GM21723 (cell line): Measurements from ENCODE around the gene FCHSD1.
"Not testable (repeated sequence)": the region's sequence is repeated elsewhere in the genome, so short reads cannot be mapped to it uniquely, and the experiment has no call there.

Experiments used
- ATAC-seq: cut with Tn5 transposase; IDR thresholded peaks from one replicate; pipeline ENCODE4 v1.9.1; 2021; ENCODE audit warnings: mild to moderate bottlenecking, moderate library complexity; ENCODE audit not compliant: unreplicated experiment

The FCHSD1 gene

DNA sequence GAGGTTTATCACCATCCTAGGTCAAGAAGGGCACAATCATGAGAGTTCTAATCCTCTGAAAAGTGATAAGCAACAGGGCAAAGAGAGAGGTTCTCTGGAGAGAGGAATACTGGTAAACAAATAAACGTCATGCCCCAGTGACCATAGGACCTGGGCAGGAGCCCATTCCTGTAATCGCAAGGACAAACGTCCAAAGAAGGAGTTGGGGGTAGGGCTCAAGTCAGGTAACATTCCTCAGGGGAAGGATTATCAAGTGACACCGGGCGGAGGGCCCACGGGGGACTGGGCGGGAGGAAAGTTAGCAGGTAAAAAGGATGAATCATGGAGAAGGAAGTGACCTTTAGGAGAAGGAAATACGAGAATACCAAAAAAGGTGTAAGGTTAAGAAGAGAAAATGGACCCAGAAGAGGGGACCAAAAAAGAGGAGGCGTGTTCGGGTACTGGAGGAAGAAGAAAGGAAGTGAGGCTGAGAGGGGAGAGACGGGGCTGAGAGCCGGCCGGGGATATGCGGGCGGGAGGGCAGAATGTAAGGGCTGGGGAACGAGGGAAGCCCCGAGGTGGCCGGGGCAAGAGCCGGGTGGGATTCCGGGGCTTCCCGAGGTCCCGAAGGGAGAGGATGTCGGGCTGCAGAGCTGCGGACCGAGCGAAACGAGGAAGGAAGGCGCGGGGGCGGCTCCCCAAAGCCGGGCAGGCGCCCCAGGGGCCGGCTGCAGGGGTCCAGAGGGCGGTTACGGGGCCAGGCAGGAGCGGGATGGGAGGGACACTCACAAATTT, 33.0 kb downstream of the FCHSD1 start:
- ATAC-seq: peak; percentile 39

DNA sequence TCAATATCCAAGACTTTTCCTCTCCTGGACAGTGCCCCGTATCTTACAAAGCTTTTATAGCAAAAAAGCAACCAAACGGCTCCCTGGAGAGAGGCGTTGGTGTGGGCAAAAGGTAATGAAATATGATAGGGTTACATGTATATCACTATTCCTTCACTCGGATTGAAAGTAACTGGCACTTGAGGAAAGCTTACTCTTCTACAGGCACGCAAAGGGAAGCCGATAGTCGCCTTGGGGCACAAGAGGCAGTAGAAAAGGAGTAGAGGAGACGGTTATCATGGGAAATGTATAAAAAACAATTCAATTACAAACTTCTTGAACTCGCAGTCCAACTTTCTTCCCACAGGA, 33.6 kb downstream of the FCHSD1 start:
- ATAC-seq: no peak

DNA sequence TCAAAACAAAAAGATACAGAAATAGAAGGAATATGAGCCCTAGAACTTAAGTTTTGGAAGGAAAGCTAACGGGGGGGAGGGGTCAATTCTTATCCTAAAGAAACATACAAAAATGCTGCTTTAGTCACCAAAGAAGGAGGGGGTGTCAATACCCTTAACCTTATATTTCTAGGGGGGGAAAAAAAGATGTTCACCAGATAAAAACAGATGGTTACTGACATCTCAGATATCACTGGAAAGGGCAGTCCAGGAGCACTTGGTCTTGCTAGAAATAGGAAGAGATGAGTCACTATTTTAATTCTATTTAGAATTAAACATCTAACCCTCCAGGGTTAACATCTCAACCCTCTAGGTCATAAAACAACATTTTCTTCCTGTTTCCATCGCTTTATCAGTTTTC, 34.1 kb downstream of the FCHSD1 start:
- no peak for ATAC-seq

DNA sequence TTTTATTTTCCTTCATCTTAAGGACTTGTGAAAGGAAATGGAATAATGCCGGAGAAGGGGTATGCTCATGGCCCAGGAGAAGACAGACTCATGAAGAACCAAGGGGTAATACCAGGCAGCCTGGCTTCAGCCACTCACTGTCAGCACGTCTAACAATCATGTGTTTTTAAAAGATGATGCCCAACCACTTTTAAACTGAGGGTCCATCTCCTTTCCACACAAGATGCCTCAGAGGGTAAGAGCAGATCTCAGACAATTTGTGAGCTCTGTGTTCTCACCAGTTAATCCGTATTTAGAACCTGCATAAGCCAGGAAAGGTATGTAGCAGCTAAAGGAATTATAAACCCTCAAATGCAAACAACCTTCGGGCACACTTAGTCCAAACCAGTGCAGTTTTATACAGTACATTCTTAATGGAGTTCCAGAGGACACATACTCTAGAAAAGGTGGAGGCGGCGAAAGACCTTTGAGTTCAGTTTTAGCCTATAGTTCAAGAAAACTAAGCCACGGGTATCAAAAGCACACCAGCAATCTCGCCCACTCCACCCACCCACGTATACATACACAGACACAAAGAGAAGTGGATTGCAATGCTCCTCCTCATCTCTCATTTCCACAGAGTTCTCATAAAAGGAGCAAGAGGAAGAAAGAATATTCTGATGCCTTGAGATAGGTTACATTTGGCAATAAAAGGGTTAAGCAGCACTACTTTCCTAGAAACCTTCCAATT, 35.1 kb downstream of the FCHSD1 start:
- ATAC-seq: no peak

DNA sequence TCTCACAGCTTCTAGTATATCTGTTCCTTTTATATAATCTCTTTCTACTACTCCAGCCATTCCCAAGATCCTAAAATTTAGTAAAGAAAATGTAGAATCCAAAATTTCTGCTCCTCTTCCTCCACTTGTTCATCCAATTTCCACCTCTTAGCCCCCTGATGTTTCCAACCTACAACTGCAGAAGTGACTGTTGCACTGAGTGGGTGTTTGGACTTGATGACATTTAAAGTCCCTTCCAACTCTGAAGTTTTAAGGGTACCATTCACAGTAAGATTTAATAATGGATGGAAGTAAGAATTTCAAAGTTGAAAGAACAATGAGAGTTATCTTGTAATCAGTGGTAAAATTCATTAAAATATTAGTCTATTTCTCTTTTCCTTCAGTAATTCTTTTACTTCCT, 37.9 kb downstream of the FCHSD1 start:
- no peak for ATAC-seq

DNA sequence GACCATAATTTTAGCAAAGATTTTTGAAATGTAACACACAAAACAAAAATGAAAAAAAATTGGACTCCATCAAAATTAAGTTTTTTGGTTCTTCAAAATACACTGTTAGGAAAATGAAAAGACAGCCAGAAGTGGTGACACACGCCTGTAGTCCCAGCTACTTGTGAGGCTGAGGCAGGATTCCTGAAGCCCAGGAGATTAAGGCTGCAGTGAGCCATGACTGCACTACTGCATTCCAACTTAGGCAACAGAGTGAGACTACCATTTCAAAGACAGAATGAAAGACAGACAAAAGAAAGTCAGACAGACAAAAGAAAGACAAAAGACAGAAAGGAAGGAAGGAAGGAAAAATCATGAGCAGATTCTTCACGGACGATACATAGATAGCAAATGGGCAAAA, 39.9 kb downstream of the FCHSD1 start:
- no peak for ATAC-seq

DNA sequence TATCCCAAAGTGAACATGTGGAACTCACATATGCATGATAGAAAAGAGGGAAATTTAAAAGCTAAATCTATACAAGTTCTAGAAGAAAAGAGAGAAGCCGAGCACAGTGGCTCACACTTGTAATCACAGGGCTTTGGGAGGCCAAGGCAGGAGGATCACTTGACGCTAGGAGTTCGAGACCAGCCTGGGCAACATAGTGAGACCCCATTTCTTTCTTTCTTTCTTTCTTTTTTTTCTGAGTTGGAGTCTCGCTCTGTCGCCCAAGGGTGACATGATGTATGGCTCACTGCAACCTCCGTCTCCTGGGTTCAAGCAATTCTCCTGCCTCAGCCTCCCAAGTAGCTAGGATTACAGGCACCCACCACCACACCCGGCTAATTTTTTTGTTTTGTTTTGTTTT, 41.3 kb downstream of the FCHSD1 start:
- not testable (repeated sequence) for ATAC-seq

DNA sequence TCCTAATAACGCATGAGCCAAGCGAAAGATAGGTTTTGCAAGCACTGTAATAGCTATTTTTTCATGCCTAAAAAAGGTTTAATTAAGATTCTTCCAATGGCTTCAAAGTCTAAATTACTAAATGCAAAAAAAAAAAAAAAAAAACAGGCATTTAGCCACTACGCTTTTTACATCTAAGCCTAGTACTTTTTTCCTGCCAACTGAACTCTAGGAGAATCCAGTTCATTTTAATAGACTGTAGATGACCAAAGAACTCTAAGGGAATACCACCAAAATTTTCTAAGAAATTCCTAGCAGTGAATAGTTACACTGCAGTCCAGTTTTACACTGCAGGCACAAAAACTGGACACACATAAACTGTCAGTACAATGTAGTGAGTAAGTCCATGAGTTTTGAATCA, 42.2 kb downstream of the FCHSD1 start:
- no peak for ATAC-seq

DNA sequence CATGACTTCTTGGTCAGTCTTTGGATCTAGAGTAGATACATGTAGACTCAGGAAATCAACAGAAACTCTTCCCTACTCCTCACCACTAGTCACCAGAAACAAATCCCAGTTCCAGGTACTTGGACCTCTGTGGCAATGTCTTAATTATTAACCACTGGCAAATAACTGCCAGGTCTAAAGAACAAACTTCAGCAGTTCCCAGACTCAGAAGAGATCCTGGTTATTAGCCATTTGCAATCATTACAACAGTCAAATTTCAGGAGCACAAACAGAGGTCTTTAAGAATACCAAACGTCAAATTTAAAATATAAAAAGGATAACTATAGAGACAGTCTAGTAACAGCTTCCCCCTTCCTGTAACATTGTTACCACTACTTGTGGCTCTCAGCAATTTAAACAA, 42.7 kb downstream of the FCHSD1 start:
- no peak for ATAC-seq

DNA sequence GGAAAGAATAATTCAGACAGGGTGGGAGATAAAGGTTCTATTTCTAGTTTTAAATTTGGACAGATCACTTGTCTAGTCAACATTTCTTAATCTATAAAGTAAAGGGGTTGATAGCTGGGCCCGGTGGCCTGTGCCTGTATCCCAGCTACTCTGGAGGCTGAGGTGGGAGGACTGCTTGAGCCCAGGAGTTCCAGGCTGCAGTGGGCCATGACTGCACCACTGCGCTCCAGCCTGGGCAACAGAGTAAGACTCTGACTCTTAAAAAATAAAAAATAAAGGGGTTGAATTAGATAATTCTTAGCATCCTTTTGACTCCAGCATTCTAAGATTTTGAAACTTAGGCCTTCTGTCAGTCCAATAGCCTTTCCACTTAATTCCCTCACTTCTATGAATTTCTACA, 43.2 kb downstream of the FCHSD1 start:
- ATAC-seq: no peak

DNA sequence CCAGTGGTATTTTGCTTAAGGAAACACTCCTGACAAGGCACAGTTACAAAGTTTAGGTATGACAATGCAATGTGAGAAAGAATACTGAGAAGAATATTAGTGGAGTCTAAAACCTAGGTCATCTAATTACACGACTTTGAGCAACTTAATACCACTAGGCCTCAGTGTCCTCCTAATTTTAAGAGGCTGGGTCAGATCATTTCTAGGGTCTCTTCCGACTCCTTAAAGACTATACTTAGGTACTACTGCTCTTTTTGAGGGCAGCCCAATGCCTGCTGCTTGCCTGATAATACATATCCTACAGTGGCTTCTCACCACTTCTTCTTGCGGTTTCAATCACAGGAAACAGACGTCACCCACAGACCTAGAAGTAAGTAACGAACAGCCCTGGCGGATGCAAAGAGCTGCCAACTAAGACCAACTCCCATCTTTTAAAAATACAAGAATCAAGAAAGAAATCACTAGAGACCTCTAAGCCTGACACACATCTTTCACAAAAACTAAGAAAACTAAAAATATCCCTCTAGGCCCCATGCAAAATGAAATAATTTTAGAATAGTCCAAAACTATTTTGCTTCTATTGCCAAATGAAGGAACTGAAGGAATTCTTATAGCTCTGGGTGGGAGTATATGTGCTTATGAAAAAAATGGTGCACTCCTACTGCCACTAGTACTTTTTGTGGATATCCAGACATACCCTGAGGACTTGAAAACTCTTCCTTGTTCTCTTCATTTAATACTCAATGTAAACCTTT, 45.5 kb downstream of the FCHSD1 start:
- peak; percentile 95 for ATAC-seq

DNA sequence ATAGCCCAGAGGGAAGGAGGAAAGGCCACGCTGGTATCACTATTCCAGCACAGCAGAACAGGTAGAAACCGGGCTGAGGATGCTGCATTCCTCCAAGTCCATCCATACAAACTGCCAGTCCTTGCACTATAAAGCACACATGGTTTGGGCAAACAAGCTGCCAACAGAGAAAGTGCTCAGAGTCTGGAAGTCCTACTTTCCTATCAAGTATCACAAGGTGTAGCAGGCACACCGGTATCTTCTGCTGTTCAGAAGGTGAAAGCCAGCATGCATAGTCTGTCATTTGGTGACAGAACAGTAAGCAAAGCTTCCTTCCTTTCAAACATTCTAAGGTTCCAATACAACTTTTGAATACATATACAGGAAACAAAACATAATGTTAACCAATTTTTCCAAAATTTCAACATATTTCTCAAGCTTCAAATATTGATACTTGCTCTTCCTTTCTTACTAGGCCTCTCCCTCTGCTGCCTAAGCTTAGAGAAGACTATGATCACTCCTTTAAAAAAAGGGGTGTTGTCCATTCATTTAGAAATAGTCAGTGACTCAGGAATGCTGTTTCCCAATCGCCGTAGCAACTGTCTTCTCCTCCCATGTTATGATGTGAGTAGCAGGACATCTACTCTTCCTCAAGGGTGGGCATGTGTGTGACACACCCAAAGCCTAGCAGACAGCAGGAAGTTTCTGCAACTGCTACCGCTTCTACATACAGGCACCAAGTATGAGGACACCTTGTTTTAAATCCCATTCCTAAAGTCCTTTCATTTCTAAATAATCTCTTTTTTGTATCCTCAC, 47.1 kb downstream of the FCHSD1 start:
- ATAC-seq: no peak

DNA sequence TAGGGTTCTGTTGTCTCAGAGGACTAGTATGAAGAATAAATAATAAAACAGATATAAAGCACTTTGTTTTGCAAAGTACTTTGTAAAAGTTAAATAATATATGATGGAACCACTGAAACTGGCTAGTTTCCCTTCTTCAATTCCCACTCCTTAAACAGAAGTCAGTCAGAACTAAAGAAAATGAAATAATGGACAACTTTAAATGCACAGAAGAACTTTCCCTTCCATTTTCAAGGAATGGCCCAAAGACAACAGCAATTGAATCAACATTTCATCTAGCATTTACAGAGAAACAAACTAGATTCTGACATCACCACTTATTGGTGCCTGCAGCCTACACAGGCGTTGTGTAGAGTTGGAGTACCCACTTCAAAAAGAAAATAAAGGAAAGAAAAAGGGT, 48.6 kb downstream of the FCHSD1 start:
- no peak for ATAC-seq

DNA sequence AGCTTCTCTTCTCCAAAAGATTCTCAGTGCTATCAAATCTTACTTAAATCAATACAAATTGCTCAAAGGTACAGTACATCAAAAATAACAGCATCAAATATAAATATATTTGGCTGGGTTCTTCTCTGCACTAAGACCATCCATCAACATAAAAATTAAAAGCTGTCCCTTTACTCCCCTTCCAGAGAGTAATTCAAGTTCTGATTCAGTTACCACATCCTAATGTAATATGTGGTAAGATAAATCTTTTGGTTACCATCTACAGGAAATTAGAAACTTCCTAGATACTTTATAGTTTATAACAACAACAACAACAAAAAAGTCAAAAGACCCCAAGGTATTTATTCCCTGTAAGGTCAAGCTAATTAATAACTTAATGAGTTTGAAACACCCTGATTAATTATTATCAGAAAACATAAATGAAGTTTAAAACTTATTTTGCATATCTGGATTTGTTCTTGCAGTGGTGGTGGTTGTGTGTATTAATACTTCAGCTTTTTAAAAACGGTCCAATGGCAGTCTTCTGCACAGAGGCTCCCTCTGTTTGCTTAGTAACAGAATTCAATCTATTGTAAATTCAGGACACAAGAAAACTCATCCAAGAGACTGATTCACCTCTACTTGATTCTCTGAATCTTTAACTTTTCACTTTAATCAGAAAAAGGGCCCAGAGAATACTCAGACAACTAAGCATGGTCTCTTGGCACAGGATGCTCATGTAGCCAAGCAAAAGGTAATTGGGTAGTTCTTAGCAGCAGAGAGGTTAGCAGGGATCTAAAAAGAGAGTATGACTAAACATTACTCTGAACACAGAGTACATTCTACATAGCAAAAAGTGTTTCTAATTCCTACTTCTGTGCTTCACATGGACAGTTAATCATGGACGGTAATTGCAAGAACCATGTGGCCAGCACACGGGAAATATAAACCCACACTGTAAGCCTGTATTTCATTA, 52.5 kb downstream of the FCHSD1 start:
- no peak for ATAC-seq

DNA sequence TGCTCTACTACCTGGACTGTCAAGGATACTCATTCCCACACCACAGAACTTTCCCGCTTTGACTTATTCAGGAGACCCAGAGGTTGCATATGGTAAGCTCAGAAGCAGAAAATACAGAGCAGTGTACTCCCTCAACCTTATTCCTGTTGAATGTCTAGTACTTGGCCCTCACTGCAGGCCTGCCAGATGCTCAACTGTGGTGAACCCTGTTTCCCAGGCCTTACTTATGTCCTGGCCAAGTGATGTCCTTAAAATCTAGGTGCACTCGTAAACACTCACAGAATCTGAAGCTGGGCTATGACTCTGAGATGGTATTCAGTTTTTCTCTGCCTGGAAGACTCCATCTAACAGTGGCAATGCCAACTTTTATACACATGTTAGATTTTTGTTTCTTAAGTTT, 53.4 kb downstream of the FCHSD1 start:
- ATAC-seq: no peak

DNA sequence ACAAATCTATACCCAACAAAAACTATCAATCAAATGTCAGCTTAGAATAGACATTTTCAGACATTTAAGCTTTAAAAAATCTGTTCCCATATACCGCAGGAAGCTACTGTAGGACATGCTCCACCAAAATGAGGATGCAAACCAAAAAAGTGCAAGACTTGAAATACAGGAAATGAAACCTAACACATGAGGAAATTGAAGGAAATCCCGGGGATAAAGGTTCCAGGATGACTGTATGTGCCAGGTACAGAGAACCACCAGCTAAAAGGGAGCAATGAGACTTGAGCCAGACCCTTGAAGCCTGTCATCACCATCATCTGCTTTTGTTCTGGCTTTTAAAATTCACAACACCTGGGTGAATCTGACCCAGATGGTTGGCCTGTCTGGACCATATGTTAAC, 53.8 kb downstream of the FCHSD1 start:
- ATAC-seq: no peak

DNA sequence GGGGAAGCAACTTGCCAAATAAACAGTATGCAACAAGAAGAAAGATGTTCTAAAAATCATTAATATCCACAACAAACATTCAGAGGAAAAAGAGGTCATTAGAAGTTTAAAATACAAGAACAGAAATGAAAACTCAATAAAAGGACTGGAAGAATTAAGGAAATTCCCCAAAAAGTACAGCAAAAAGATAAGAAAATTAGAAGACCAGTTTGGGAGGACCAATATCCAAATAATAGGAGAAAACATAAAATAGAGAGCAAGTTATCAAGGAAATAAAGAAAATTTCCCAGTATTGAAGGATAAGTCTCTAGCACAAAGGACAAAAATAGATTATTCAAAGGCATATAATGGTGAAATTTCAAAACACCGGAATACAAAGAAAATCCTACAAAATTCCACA, 54.4 kb downstream of the FCHSD1 start:
- ATAC-seq: no peak

DNA sequence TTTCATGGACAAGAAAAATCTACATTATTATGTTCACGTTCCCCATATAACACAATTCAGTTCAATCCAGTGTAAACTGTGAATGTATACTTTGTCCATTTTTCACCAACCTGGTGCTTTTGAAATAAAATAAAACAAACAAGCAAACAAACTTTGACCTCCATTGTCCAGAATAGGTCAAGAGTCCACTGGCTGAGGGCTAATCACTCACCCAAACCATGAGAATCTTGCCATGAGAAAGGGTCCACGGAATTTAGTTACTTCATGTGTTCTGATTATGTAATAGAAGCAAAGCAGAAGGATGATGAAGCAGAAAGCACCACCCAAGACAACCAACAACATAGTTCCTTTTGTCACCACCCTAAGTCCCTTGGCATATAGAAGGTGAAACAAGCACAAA, 61.1 kb downstream of the FCHSD1 start:
- ATAC-seq: no peak
